Large intestine (tissue), 3 donors: Measurements from ENCODE around the gene TBC1D9. TPM values are rescaled to one million over a fixed set of nuclear protein-coding genes. Genes with fewer than 3 reads are reported as not detected.

Experiments
- DNase-seq, 2 donors: peaks; one replicate each; pipeline versions ENCODE4 v3.0.0 to v3.0.0-alpha.2; 2013
- H3K27ac ChIP-seq: one replicate; pipeline ENCODE4 v1.5.1; 2013; ENCODE audit warnings: low read length
- H3K27me3 ChIP-seq: 2 replicates; pipeline ENCODE4 v1.6.1; 2013; ENCODE audit warnings: low read length; ENCODE audit not compliant: control insufficient read depth, insufficient read depth
- H3K36me3 ChIP-seq: 2 replicates; pipeline ENCODE4 v1.6.1; 2013; ENCODE audit warnings: low read length; ENCODE audit not compliant: control insufficient read depth, insufficient read depth
- H3K4me1 ChIP-seq: one replicate; pipeline ENCODE4 v1.6.1; 2013; ENCODE audit warnings: low read length; ENCODE audit not compliant: control insufficient read depth, insufficient read depth
- H3K4me3 ChIP-seq: one replicate; pipeline ENCODE4 v1.5.1; 2013; ENCODE audit warnings: low read length
- H3K9me3 ChIP-seq: one replicate; pipeline ENCODE4 v1.6.1; 2013; ENCODE audit warnings: mild to moderate bottlenecking, low read depth, low read length, moderate library complexity; ENCODE audit not compliant: control insufficient read depth
- WGBS: methylation state at CpG from one replicate; pipeline ENCODE4 v1.1.5; 2013; ENCODE audit warnings: low lambda C conversion rate; ENCODE audit not compliant: insufficient coverage; 5-methylcytosine and 5-hydroxymethylcytosine counted together
- polyA plus RNA-seq: library from polyadenylated mRNA; unstranded; fragments of 120-200 nt; gene quantifications from one replicate; pipeline ENCODE4 v1.2.1, GENCODE V29; 2013

The TBC1D9 gene
- polyA plus RNA-seq, 1 donor: 27.9 TPM

GRCh38 chr4:140695483-140695882 lies 60.7 kb downstream of the TBC1D9 start:
- no peak overlapping the region for H3K27ac ChIP-seq
- no peaks in the 10 kb centered on the region for H3K27me3 ChIP-seq
- H3K9me3 ChIP-seq: no peaks in the 10 kb centered on the region
- peaks cover 8% of the 10 kb centered on the region for H3K36me3 ChIP-seq
- H3K4me3 ChIP-seq: no peak overlapping the region
- DNase-seq: no peak
- H3K4me1 ChIP-seq: no peaks in the 10 kb centered on the region

- H3K4me3 ChIP-seq: no peak overlapping the region
- WGBS: no CpG with 5 or more reads among the region's 1 CpG
- H3K4me1 ChIP-seq: no peaks in the 10 kb centered on the region
- peak overlapping the region; percentile 39 for H3K27ac ChIP-seq
- peaks cover 4% of the 10 kb centered on the region for H3K36me3 ChIP-seq
- peak in 1 of 2 donors; percentile 55 for DNase-seq
- no peaks in the 10 kb centered on the region for H3K9me3 ChIP-seq
- H3K27me3 ChIP-seq: no peaks in the 10 kb centered on the region
Observed at GRCh38 chr4:140693562-140693961, 62.6 kb downstream of the TBC1D9 start.

GRCh38 chr4:140691369-140691768 lies 64.8 kb downstream of the TBC1D9 start:
- no peak for DNase-seq
- WGBS: 100% methylated on average over 1 of the region's 2 CpGs
- H3K4me3 ChIP-seq: no peak overlapping the region
- H3K4me1 ChIP-seq: no peaks in the 10 kb centered on the region
- H3K9me3 ChIP-seq: no peaks in the 10 kb centered on the region
- H3K27me3 ChIP-seq: no peaks in the 10 kb centered on the region
- no peak overlapping the region for H3K27ac ChIP-seq
- H3K36me3 ChIP-seq: peaks cover 2% of the 10 kb centered on the region

GRCh38 chr4:140690093-140690492 lies 66.1 kb downstream of the TBC1D9 start:
- WGBS: no CpG with 5 or more reads among the region's 1 CpG
- no peak overlapping the region for H3K27ac ChIP-seq

GRCh38 chr4:140689623-140690022 lies 66.6 kb downstream of the TBC1D9 start:
- Histone ChIP-seq H3K27me3 (no peaks in the 10 kb centered on the region), H3K9me3 (no peaks in the 10 kb centered on the region), H3K36me3 (peaks cover 8% of the 10 kb centered on the region), H3K4me1 (no peaks in the 10 kb centered on the region), H3K4me3 (no peak overlapping the region), H3K27ac (no peak overlapping the region)
- DNase-seq: no peak
- WGBS: no CpG with 5 or more reads among the region's 3 CpGs

More at GRCh38 chr4:140690093-140690492, 66.1 kb downstream of the TBC1D9 start:
- Histone ChIP-seq H3K27me3 (no peaks in the 10 kb centered on the region), H3K4me1 (no peaks in the 10 kb centered on the region), H3K9me3 (no peaks in the 10 kb centered on the region), H3K36me3 (peaks cover 6% of the 10 kb centered on the region), H3K4me3 (no peak overlapping the region)
- no peak for DNase-seq

- H3K4me1 ChIP-seq: no peaks in the 10 kb centered on the region
- no peak overlapping the region for H3K27ac ChIP-seq
- DNase-seq: no peak
- H3K36me3 ChIP-seq: peaks cover 10% of the 10 kb centered on the region
- no peaks in the 10 kb centered on the region for H3K27me3 ChIP-seq
- H3K9me3 ChIP-seq: no peaks in the 10 kb centered on the region
- no peak overlapping the region for H3K4me3 ChIP-seq
- WGBS: 100% methylated on average over 1 of the region's 6 CpGs
Observed at GRCh38 chr4:140688711-140689598, 67.2 kb downstream of the TBC1D9 start.

- H3K27ac ChIP-seq: no peak overlapping the region
- no peak for DNase-seq
- peaks cover 14% of the 10 kb centered on the region for H3K36me3 ChIP-seq
- no peaks in the 10 kb centered on the region for H3K9me3 ChIP-seq
- no peaks in the 10 kb centered on the region for H3K27me3 ChIP-seq
- no peaks in the 10 kb centered on the region for H3K4me1 ChIP-seq
- H3K4me3 ChIP-seq: no peak overlapping the region
Observed at GRCh38 chr4:140686796-140687195, 69.4 kb downstream of the TBC1D9 start.

- no peak overlapping the region for H3K27ac ChIP-seq
- peaks cover 18% of the 10 kb centered on the region for H3K36me3 ChIP-seq
- DNase-seq: no peak
- no peaks in the 10 kb centered on the region for H3K4me1 ChIP-seq
- H3K4me3 ChIP-seq: no peak overlapping the region
- H3K27me3 ChIP-seq: no peaks in the 10 kb centered on the region
- H3K9me3 ChIP-seq: no peaks in the 10 kb centered on the region
Observed at GRCh38 chr4:140684314-140684713, 71.9 kb downstream of the TBC1D9 start.

GRCh38 chr4:140681201-140681600 lies 75.0 kb downstream of the TBC1D9 start:
- Histone ChIP-seq H3K27ac (no peak overlapping the region), H3K4me3 (no peak overlapping the region), H3K9me3 (no peaks in the 10 kb centered on the region), H3K36me3 (peaks cover 45% of the 10 kb centered on the region), H3K4me1 (no peaks in the 10 kb centered on the region), H3K27me3 (no peaks in the 10 kb centered on the region)
- DNase-seq: no peak
- WGBS: no CpG with 5 or more reads among the region's 3 CpGs

GRCh38 chr4:140680686-140681085 lies 75.5 kb downstream of the TBC1D9 start:
- Histone ChIP-seq H3K9me3 (no peaks in the 10 kb centered on the region), H3K4me1 (no peaks in the 10 kb centered on the region), H3K27ac (no peak overlapping the region), H3K36me3 (peaks cover 50% of the 10 kb centered on the region), H3K27me3 (no peaks in the 10 kb centered on the region), H3K4me3 (no peak overlapping the region)
- no peak for DNase-seq
- no CpG with 5 or more reads among the region's 1 CpG for WGBS

GRCh38 chr4:140679576-140679975 lies 76.6 kb downstream of the TBC1D9 start:
- Histone ChIP-seq H3K4me1 (no peaks in the 10 kb centered on the region), H3K9me3 (no peaks in the 10 kb centered on the region), H3K27me3 (no peaks in the 10 kb centered on the region), H3K27ac (no peak overlapping the region), H3K36me3 (peaks cover 46% of the 10 kb centered on the region), H3K4me3 (no peak overlapping the region)
- DNase-seq: no peak
- WGBS: 94% methylated on average over 2 of the region's 3 CpGs
